BLaER1 treated with 17β-estradiol and CSF1 and Interleukin-3, amounts not matched to agents 10 nM and 100 nM (cell line): ENCODE measurements around the gene KRT86.
A peak's percentile ranks its signal among the peaks of the same experiment; 100 is the strongest.

Experiments
- H3K27ac ChIP-seq, 11 experiments: shearing (Covaris generic); formaldehyde crosslinking; 2 replicates each; pipeline ENCODE4 v1.8.1; 2022
- H3K27me3 ChIP-seq, 11 experiments: shearing (Covaris generic); formaldehyde crosslinking; 2 replicates each; pipeline ENCODE4 v1.8.1; 2022
- H3K36me3 ChIP-seq, 11 experiments: shearing (Covaris generic); formaldehyde crosslinking; 2 replicates each; pipeline ENCODE4 v1.8.1; 2022
- H3K4me1 ChIP-seq, 10 experiments: shearing (Covaris generic); formaldehyde crosslinking; 2 replicates each; pipeline ENCODE4 v1.8.1; 2022
- H3K4me2 ChIP-seq, 11 experiments: shearing (Covaris generic); formaldehyde crosslinking; 2 replicates each; pipeline ENCODE4 v1.8.1; 2022
- H3K4me3 ChIP-seq, 10 experiments: shearing (Covaris generic); formaldehyde crosslinking; 2 replicates each; pipeline ENCODE4 v1.8.1; 2022
- H3K9ac ChIP-seq, 11 experiments: shearing (Covaris generic); formaldehyde crosslinking; 2 replicates each; pipeline ENCODE4 v1.8.1; 2022
- H3K9me3 ChIP-seq, 11 experiments: shearing (Covaris generic); formaldehyde crosslinking; replicated peaks in 1 of 11; 2 replicates each; pipeline ENCODE4 v1.8.1; 2022
- H4K20me1 ChIP-seq, 11 experiments: shearing (Covaris generic); formaldehyde crosslinking; 2 replicates each; pipeline ENCODE4 v1.8.1; 2022
- Cebpa-rat ChIP-seq, 11 experiments: shearing (Covaris generic); IDR thresholded peaks; 2 replicates each; pipeline ENCODE4 v1.8.1; 2022

Gene KRT86

GRCh38 chr12:52305921-52306705 lies 31.7 kb downstream of the KRT86 start:
- no peak overlapping the region for H3K9ac ChIP-seq
- peaks cover 0 to 8% (median 0%) of the 10 kb centered on the region in 11 experiments; a peak in 1 of 22 replicates for H3K9me3 ChIP-seq
- no peak overlapping the region; a peak in 1 of 22 replicates for H3K27ac ChIP-seq
- no peak overlapping the region for H3K4me3 ChIP-seq
- peak overlapping the region in 9 of 11 experiments; percentile 58 to 91 (median 79); a peak in 12 of 22 replicates for H3K4me2 ChIP-seq
- H4K20me1 ChIP-seq = no peaks in the 10 kb centered on the region
- peaks cover 38 to 49% (median 43%) of the 10 kb centered on the region in 11 experiments for H3K27me3 ChIP-seq
- no peaks in the 10 kb centered on the region for H3K36me3 ChIP-seq
- peaks cover 13 to 24% (median 17%) of the 10 kb centered on the region in 10 experiments for H3K4me1 ChIP-seq
- TF ChIP-seq Cebpa-rat (IDR thresholded peaks at IDR 0.05) = no peak

GRCh38 chr12:52306731-52307130 lies 32.3 kb downstream of the KRT86 start:
- Histone ChIP-seq H3K9me3 (peaks cover 0 to 8% (median 0%) of the 10 kb centered on the region in 11 experiments; a peak in 1 of 22 replicates), H3K9ac (no peak overlapping the region), H3K36me3 (no peaks in the 10 kb centered on the region), H3K27ac (no peak overlapping the region), H3K4me3 (no peak overlapping the region), H3K27me3 (peaks cover 38 to 49% (median 43%) of the 10 kb centered on the region in 11 experiments), H4K20me1 (no peaks in the 10 kb centered on the region), H3K4me2 (no peak overlapping the region), H3K4me1 (peaks cover 13 to 24% (median 17%) of the 10 kb centered on the region in 10 experiments)
- no peak for TF ChIP-seq Cebpa-rat (IDR thresholded peaks at IDR 0.05)

GRCh38 chr12:52307836-52308805 lies 33.7 kb downstream of the KRT86 start:
- peak overlapping the region in 4 of 10 experiments; percentile 31 to 39 (median 33); a peak in 6 of 20 replicates for H3K4me3 ChIP-seq
- no peak for TF ChIP-seq Cebpa-rat (IDR thresholded peaks at IDR 0.05)
- peak overlapping the region in 7 of 11 experiments; percentile 7 to 74 (median 45); a peak in 12 of 22 replicates for H3K4me2 ChIP-seq
- H3K4me1 ChIP-seq = peaks cover 13 to 24% (median 17%) of the 10 kb centered on the region in 10 experiments
- no peak overlapping the region for H3K9ac ChIP-seq
- H3K27me3 ChIP-seq = peaks cover 38 to 49% (median 43%) of the 10 kb centered on the region in 11 experiments
- H3K9me3 ChIP-seq = peaks cover 0 to 8% (median 0%) of the 10 kb centered on the region in 11 experiments; a peak in 1 of 22 replicates
- no peaks in the 10 kb centered on the region for H3K36me3 ChIP-seq
- H4K20me1 ChIP-seq = no peaks in the 10 kb centered on the region
- H3K27ac ChIP-seq = no peak overlapping the region

GRCh38 chr12:52308806-52309425 lies 34.5 kb downstream of the KRT86 start:
- Histone ChIP-seq H3K4me1 (peaks cover 13 to 24% (median 17%) of the 10 kb centered on the region in 10 experiments), H3K4me3 (peak overlapping the region in 4 of 10 experiments; percentile 31 to 39 (median 33); a peak in 4 of 20 replicates), H3K4me2 (peak overlapping the region in 6 of 11 experiments; percentile 19 to 74 (median 52); a peak in 9 of 22 replicates), H3K27ac (no peak overlapping the region), H3K9me3 (peaks cover 0 to 8% (median 0%) of the 10 kb centered on the region in 11 experiments; a peak in 1 of 22 replicates), H3K36me3 (no peaks in the 10 kb centered on the region), H4K20me1 (no peaks in the 10 kb centered on the region), H3K9ac (no peak overlapping the region), H3K27me3 (peaks cover 38 to 49% (median 43%) of the 10 kb centered on the region in 11 experiments)
- no peak for TF ChIP-seq Cebpa-rat (IDR thresholded peaks at IDR 0.05)

- H3K4me2 ChIP-seq = no peak overlapping the region
- no peaks in the 10 kb centered on the region for H4K20me1 ChIP-seq
- TF ChIP-seq Cebpa-rat (IDR thresholded peaks at IDR 0.05) = no peak
- H3K27me3 ChIP-seq = peaks cover 38 to 49% (median 43%) of the 10 kb centered on the region in 11 experiments
- peaks cover 0 to 8% (median 0%) of the 10 kb centered on the region in 11 experiments; a peak in 1 of 22 replicates for H3K9me3 ChIP-seq
- H3K27ac ChIP-seq = no peak overlapping the region
- H3K4me3 ChIP-seq = no peak overlapping the region
- H3K4me1 ChIP-seq = peaks cover 0 to 9% (median 2%) of the 10 kb centered on the region in 10 experiments; a peak in 14 of 20 replicates
- no peaks in the 10 kb centered on the region for H3K36me3 ChIP-seq
- no peak overlapping the region for H3K9ac ChIP-seq
These were observed 36.3 kb downstream of the KRT86 start for GRCh38 chr12:52310622-52311284.

GRCh38 chr12:52311285-52311648 lies 36.8 kb downstream of the KRT86 start:
- Histone ChIP-seq H3K4me3 (no peak overlapping the region), H3K9ac (no peak overlapping the region), H4K20me1 (no peaks in the 10 kb centered on the region), H3K4me1 (peaks cover 0 to 4% (median 0%) of the 10 kb centered on the region in 10 experiments; a peak in 2 of 20 replicates), H3K9me3 (peaks cover 0 to 8% (median 0%) of the 10 kb centered on the region in 11 experiments; a peak in 1 of 22 replicates), H3K36me3 (no peaks in the 10 kb centered on the region), H3K27me3 (peaks cover 38 to 48% (median 43%) of the 10 kb centered on the region in 11 experiments), H3K4me2 (no peak overlapping the region), H3K27ac (no peak overlapping the region)
- no peak for TF ChIP-seq Cebpa-rat (IDR thresholded peaks at IDR 0.05)

- H3K36me3 ChIP-seq = no peaks in the 10 kb centered on the region
- peaks cover 31 to 40% (median 35%) of the 10 kb centered on the region in 11 experiments for H3K27me3 ChIP-seq
- peaks cover 0 to 8% (median 0%) of the 10 kb centered on the region in 11 experiments; a peak in 1 of 22 replicates for H3K9me3 ChIP-seq
- no peak overlapping the region for H3K4me3 ChIP-seq
- H3K4me1 ChIP-seq = peaks cover 0 to 4% (median 0%) of the 10 kb centered on the region in 10 experiments; a peak in 2 of 20 replicates
- no peak overlapping the region for H3K9ac ChIP-seq
- no peak overlapping the region for H3K4me2 ChIP-seq
- no peaks in the 10 kb centered on the region for H4K20me1 ChIP-seq
- no peak for TF ChIP-seq Cebpa-rat (IDR thresholded peaks at IDR 0.05)
- no peak overlapping the region for H3K27ac ChIP-seq
These were observed 37.6 kb downstream of the KRT86 start for GRCh38 chr12:52312086-52312485.

- H4K20me1 ChIP-seq = no peaks in the 10 kb centered on the region
These were observed 39.0 kb downstream of the KRT86 start for GRCh38 chr12:52313461-52313860.

More at GRCh38 chr12:52313461-52313860, 39.0 kb downstream of the KRT86 start:
- TF ChIP-seq Cebpa-rat (IDR thresholded peaks at IDR 0.05) = no peak
- Histone ChIP-seq H3K27me3 (peaks cover 18 to 26% (median 21%) of the 10 kb centered on the region in 11 experiments), H3K36me3 (no peaks in the 10 kb centered on the region), H3K4me1 (no peaks in the 10 kb centered on the region), H3K4me3 (no peak overlapping the region), H3K9ac (no peak overlapping the region), H3K9me3 (peaks cover 0 to 2% (median 0%) of the 10 kb centered on the region in 11 experiments; a peak in 1 of 22 replicates), H3K27ac (no peak overlapping the region), H3K4me2 (no peak overlapping the region)
